Cortex of kidney (tissue), 1 donor: ENCODE results near the gene PRRC2B.

Source experiments
- DNase-seq: peaks from one replicate; lab custom pipeline; 2025; lab: John Stamatoyannopoulos, UW

Gene PRRC2B

GRCh38 chr9:131516930-131517329 is 123.0 kb downstream of the PRRC2B start:
- no peak for DNase-seq

DNA sequence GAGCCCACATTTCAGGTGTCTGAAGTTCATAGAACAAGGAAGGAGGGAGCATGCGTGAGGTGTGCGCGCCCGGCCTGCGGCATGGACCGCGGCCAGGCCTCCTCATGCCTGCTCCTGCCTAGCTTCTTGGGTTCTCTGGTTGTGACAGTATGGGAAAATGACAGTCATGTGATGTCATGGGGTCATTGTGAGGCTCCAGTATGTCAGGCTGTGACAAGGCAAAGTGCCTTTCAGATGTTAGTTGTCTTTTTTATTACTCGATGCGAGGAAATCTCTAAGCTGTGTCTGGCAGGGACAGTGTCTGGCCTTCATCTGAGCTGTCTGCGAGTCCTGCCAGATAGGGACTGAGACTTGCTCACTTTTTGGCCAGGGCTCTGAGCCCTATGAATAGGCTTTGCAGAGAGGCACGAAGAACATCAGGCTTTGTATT is 123.9 kb downstream of the PRRC2B start:
- DNase-seq: no peak

DNA sequence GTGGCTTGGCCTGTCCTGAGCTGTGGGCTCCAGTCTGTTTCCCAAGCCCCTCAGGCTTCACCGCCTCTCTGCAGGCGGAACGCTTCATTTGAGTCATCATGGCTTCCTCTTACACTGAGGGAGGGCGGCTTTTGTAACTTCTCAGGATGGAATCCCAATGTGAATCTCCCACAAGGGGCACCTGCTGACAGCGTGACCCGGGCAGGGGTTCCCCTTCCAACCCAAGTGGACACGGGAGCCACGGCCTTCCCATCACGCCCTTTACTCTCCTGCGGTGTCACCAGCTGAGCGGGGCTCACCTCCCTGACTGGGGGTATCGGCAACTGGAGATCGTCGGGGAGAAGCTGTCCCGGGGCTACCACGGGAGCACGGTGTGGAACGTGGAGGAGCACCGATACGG is 124.7 kb downstream of the PRRC2B start:
- no peak for DNase-seq

DNA sequence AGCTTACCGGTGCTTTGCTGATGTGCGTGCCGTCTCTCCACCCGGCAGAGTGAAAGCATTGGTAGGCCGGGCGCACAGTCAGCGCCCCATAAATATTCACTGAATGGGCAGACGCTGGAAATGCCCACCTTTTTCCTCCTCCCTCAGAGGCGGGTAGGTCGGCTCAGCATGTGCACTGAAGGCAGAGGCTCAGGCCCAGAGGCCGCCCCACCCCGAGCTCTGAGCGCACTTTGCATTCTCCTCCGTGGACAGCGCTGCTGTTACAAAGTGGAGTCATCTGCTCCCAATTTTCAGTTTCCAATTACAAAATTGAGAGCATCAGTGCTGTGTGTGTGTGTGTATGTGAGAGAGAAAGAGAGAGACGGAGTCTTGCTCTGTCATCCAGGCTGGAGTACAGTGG is 126.6 kb downstream of the PRRC2B start:
- no peak for DNase-seq

GRCh38 chr9:131521203-131521602 is 127.3 kb downstream of the PRRC2B start:
- no peak for DNase-seq

DNA sequence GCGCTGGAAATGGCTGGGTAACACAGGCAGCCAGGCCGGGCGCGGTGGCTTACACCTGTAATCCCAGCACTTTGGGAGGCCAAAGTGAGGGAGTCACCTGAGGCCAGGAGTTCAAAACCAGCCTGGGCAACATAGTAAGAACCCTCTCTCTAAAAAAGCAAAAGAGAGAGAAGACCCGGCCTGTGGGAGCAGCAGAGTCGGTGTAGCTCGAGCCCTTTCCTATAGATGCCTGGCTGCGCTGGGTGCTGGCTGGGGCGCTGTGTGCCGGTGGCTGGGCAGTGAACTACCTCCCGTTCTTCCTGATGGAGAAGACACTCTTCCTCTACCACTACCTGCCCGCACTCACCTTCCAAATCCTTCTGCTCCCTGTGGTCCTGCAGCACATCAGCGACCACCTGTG is 127.9 kb downstream of the PRRC2B start:
- no peak for DNase-seq

DNA sequence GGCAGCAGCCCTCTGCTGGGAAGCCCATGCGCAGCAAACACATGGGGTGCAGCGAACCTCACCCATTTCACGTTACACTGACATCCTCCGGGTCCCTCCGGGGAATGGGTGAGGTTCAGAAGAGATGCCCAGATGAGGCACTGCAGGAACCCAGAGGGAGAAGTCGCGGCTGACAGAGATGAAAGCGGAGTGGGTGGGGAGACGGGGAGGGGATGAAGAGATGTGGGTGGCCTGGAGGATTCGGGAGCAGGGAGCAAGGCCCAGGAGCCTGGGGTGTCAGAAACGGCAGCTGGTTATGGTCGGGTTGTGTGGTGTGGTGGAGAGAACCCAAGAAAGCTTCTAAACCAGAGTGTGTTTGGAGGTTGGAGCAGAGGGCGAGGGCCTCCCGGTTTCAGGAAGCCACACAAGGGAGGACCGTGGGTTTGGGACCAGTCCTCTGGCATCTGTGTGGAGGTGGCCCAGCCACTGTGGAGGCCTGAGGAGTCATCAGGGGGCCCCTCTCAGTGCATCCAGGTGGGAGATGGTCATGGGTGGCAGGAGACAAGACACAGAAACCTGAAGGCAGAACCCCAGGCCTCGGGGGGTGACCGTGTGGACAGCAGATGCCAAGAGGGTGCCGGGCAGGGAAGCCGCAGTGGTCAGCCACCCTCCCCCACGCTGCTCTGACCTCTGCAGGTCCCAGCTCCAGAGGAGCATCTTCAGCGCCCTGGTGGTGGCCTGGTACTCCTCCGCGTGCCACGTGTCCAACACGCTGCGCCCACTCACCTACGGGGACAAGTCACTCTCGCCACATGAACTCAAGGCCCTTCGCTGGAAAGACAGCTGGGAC is 128.6 kb downstream of the PRRC2B start:
- no peak for DNase-seq

GRCh38 chr9:131523086-131523388 is 129.2 kb downstream of the PRRC2B start:
- no peak for DNase-seq

GRCh38 chr9:131523451-131524435 is 129.9 kb downstream of the PRRC2B start:
- DNase-seq: no peak

DNA sequence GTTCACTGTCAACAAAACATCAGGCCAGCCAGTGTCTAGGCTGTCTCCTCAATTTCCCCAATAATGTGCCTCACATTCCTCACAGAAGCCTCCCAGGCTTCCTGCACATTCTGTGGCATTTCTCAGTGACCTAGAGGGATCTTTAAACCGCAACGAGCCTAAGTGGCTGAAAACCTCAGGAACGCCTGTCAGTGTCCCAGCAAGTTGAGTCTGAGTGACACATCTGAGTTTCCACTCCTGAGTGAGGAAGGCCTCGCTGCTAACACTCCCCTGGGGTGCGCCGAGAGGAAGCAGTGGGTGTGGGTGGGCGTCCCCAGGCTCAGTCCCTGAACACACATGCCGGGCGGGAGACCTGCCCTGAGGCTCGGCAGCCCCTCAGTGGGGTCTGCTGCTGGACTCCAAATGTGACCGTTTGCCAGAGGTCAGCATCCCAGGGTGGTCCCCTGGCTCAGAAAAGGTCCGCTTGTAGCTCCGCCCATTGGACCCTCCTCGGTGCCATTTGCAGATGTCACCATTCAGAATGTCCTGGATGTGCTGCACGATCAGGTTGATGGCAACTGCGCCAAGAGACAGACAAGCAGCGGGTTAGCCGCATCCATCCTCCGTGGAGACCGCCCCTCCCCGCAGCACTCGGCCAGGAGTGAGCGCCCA is 130.9 kb downstream of the PRRC2B start:
- DNase-seq: no peak

DNA sequence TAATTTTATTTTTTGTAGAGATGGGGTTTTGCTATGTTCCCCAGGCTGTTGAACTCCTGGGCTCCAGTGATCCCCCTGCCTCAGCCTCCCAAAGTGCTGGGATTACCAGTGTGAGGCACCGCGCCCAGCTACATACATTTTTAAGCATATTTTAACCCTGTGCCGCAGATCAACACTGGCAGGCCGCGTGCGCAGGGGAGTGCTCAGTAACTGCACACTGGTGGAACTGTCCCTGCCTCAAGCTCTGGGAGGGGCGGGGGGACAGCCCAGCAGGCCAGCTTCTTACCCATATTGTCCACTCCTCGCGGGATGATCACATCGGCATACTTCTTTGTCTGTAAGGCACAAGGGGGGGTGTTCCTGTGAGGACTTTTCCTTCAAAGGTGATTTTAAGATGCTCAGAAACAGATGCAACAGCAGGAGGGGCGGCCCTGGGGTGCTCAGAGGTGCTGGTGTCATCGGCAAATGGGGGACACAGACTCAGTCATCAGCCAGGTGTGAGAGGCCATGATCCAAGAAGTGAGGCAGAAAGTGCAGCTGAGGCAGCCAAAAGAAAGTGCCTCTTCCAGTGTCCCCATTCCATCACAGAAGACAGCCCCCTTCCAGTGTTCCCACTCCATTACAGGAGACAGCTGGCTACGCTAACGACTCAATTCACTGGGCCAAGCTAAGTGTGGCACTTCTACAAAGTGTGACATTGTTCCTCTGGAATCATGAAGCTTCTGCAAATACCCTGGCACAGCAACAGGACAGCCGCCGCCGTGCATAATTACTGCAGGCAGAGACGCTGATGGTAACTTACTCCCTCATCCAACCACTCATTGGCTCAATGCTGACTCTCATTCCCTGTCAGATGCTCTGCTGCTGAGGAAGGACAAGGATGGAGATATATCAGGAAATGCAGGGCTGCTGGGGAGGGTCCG is 132.0 kb downstream of the PRRC2B start:
- no peak for DNase-seq

DNA sequence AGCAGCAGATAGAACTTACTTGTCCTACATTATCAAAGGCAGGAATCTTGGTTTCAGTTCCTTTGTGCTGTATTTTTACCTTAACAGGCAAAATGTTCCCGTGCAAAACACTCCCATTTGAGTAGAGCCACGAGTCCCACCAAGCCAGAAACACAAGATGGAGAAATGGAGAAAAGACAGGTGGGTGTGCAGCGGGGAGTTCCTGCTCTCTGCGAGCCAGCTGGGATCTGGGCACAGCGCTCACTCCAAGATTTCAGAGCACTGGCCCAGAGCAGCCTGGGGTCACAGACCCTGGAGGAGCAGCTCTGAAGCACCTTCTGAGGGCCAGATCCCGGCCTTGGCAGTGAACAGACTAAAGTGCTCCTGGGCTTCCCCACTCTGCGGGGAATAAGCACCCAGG is 134.3 kb downstream of the PRRC2B start:
- DNase-seq: no peak

DNA sequence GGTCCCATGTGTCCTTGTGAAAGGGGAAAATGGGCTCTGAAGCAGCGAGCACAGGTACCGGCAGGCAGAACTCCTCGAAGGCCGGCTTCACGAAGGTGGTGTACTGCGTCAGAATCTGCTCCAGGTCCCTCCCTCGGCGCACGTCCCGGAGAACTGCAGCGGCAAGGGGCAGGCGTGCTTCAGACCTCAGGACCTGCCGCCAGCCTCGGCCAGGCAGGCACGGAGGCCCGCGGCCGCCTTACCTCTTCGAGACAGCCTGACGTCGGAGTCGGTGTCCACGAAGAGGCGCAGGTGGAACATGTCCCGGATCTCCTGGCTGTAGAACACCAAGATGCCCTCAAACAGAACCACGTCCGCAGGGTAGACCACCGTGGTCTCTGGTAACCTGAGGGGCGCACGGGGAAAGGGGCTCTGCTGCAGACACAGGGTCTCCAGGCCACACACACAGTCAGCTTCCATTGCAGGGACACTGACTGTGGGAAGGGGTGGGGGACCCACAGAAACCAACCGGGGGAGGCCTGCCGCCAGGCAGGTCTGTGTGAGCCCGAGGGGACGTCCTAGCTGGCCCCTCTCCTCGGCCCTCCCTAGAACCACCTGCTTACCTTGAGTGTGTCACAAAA is 135.1 kb downstream of the PRRC2B start:
- DNase-seq: no peak

GRCh38 chr9:131529597-131530545 is 136.0 kb downstream of the PRRC2B start:
- no peak for DNase-seq

GRCh38 chr9:131530546-131530919 is 136.6 kb downstream of the PRRC2B start:
- no peak for DNase-seq

DNA sequence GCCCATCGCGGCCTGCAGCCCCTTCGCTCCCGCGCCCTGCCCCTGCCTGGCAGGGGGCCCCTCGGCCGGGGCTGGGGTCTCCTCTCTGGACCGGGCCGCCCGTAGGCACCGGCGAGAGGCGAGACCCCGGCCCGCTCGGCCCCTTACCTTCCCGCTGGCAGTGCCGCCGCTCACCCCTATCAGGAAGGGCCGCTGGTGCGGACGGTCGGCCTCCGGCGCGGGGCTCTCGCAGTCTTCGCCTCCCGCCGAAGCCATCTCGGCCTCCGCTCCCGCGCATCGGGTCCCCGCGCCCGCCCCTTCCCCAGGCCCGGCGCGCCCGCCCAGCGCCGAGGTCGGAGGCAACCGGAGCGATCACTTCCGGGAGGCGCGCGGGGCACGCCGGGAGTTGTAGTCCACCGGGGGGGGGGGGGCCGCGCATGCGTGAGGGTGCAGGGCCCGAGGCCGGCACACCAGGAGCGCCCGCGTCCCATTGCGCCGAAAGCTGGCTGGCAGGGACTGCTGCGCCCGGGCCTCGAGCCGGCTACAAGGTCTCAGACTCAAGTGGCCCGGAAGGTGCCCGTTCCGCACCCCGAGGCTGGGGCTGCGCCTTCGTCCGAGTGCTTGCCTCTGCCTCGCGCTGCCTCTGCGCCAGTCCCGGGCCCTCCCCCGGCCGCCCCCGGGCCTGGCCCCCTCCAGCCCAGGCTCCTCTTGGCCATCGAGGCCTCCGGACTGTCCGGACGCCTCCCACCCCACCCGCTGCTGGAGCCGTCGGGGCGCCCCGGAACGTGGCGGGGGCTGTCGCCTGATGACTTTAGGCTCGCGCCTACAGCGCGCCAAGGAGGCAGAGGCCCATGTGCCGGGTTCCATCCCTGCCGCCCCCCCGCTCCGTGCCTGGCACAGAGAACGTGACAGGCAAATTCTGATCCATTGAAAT is 137.3 kb downstream of the PRRC2B start, which contains the start of gene UCK1:
Gene UCK1 (minus strand): TSS at position 344 of the 913 bp plus-strand sequence. CDS start 89 bp downstream, at position 255.
- peak; percentile 47 for DNase-seq

DNA sequence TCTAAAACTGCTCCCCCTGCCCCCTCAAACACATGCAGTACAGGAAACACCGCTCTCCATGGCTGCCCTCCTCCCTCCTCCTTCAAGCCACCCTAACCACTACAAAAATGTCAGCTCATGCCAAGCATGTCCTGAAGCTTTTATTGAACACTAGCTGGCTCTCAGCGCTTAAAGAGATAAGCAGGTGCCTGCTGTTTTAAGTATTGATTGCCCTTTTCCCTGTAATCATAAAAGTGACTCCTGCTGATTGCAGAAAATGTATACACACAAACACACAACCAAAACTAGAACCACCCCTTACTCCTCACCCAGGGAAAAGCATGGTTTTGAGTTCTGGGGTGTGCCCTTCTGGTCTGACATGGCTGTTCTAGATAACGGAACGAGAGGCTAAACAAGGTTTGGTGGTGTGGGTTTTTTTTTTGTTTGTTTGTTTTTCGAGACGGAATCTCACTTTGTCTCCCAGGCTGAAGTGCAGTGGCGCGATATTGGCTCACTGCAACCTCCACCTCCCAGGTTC is 140.9 kb downstream of the PRRC2B start:
- DNase-seq: no peak

- DNase-seq: no peak
These were observed 144.1 kb downstream of the PRRC2B start for GRCh38 chr9:131537946-131538345.
